Measurements from ENCODE around the gene LRP1B.

LRP1B gene

DNA sequence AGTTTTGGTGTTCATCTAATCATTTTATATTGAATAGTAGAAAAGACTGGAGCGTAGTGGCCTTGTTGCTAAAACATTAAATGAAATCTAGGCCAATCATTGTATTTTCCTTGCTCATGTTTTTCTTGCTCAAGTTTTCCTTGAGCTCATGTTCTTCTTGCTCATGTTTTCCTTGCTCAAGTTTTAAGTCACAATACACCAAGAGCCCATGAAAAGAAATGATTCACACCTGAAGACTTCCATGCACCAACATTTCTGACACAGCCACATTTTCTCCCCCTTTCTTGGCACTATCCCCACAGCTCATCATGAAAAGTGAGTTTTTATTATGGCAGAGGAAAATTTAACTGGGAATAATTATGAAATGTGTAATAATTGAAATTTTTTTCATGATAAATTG, 92.0 kb downstream of the LRP1B start:
- H3K27me3 ChIP-seq (ENCODE audit: control insufficient read depth in 1 of 2, insufficient read depth in 2 of 2, low read length in 2 of 2) = no peaks in the 10 kb centered on the region
- H3K27ac ChIP-seq (ENCODE audit: low read depth, low read length) = no peak overlapping the region
- no peaks in the 10 kb centered on the region for H3K4me1 ChIP-seq (ENCODE audit: insufficient read depth, low read length)
- H3K36me3 ChIP-seq (ENCODE audit: insufficient read depth, low read length) = no peaks in the 10 kb centered on the region
- no peak overlapping the region for H3K4me3 ChIP-seq (ENCODE audit: low read depth in 1 of 2, low read length in 2 of 2)
- no peaks in the 10 kb centered on the region for H3K9me3 ChIP-seq (ENCODE audit: low read length)
- no peak overlapping the region for H3K9ac ChIP-seq (ENCODE audit: low read length)

DNA sequence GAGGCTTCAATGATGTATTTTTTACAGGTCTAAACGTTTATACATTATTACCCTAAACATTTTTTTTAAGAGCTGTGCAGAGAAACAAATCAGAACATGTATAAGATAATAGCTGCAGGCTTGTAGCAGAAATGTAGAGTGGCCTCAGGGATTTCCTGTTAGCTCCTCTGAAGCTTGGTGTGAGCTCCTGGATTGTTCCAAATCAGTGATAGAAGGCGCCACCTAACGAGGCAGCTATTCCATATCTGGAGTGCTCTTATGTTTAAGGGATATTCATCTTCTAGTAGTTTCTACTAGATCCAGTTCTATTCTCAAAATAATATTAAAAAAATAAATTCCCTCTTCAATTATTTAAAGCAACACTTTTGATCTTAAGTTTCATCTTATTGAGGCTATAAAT, 93.1 kb downstream of the LRP1B start:
- Histone ChIP-seq H3K27me3 (ENCODE audit: control insufficient read depth in 1 of 2, insufficient read depth in 2 of 2, low read length in 2 of 2) (no peaks in the 10 kb centered on the region), H3K4me1 (ENCODE audit: insufficient read depth, low read length) (no peaks in the 10 kb centered on the region), H3K27ac (ENCODE audit: low read depth, low read length) (no peak overlapping the region), H3K9me3 (ENCODE audit: low read length) (no peaks in the 10 kb centered on the region), H3K36me3 (ENCODE audit: insufficient read depth, low read length) (no peaks in the 10 kb centered on the region), H3K4me3 (ENCODE audit: low read depth in 1 of 2, low read length in 2 of 2) (no peak overlapping the region), H3K9ac (ENCODE audit: low read length) (no peak overlapping the region)

DNA sequence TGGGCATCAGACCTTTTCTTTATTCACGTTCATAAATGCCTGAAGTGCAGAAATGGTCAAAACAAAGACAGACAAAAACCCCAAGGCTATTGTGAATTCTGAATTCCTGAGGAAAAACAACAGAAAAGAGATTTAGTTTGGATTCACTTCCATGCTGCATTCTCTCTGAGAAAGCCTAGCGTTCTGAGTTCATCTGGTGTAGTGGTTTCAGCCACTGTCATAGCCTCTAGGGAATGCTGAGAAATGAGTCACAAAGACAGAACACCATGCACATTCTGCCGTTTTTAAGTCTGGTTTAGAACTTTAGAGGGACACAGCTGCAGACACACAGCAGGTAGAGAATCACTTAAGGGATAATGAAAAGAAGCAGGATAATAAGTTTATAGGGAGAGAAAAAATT, 93.8 kb downstream of the LRP1B start:
- H3K36me3 ChIP-seq (ENCODE audit: insufficient read depth, low read length) = no peaks in the 10 kb centered on the region
- H3K27ac ChIP-seq (ENCODE audit: low read depth, low read length) = no peak overlapping the region
- H3K9ac ChIP-seq (ENCODE audit: low read length) = no peak overlapping the region
- H3K9me3 ChIP-seq (ENCODE audit: low read length) = no peaks in the 10 kb centered on the region
- no peaks in the 10 kb centered on the region for H3K4me1 ChIP-seq (ENCODE audit: insufficient read depth, low read length)
- no peaks in the 10 kb centered on the region for H3K27me3 ChIP-seq (ENCODE audit: control insufficient read depth in 1 of 2, insufficient read depth in 2 of 2, low read length in 2 of 2)
- no peak overlapping the region for H3K4me3 ChIP-seq (ENCODE audit: low read depth in 1 of 2, low read length in 2 of 2)

DNA sequence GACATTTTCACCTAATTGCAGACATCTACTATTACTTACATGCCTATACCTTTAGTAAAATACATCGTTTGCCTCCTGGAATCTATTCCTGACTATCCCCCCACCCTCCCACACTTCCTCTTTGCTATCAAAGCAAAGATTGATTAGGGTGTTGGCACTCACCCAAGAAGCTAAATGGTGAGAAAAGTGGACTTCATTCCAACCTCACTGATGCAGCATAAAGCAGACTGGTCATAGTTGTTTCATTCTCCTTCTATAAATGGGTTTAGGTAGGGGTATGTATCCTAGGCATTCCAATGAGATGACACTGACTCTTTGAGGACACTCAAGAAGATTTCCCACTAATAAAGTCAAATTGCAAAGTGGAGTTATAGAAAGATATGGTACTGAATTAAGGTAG, 97.4 kb downstream of the LRP1B start:
- H3K27ac ChIP-seq (ENCODE audit: low read depth, low read length) = no peak overlapping the region
- no peaks in the 10 kb centered on the region for H3K36me3 ChIP-seq (ENCODE audit: insufficient read depth, low read length)
- no peaks in the 10 kb centered on the region for H3K4me1 ChIP-seq (ENCODE audit: insufficient read depth, low read length)
- no peak overlapping the region for H3K4me3 ChIP-seq (ENCODE audit: low read depth in 1 of 2, low read length in 2 of 2)
- H3K9ac ChIP-seq (ENCODE audit: low read length) = no peak overlapping the region
- H3K9me3 ChIP-seq (ENCODE audit: low read length) = no peaks in the 10 kb centered on the region
- no peaks in the 10 kb centered on the region for H3K27me3 ChIP-seq (ENCODE audit: control insufficient read depth in 1 of 2, insufficient read depth in 2 of 2, low read length in 2 of 2)

DNA sequence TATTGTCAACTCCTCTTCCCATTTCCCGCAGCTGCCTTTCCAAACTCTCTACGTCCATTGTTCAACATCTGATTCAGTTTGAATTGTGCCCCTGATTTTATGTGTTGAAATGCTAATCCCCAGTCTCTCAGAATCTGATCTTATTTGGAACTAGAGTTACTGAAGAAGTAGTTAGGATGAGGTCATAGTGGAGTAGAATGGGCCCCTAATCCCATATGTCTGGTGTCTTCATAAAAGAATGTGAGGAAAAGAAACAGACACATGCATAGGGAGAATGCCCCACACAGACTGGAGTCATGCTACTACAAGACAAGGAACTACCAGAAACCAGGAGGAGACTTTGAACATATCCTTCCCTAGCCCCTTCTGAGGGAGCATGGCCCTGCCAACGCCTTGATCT, 99.2 kb downstream of the LRP1B start:
- Histone ChIP-seq H3K4me3 (ENCODE audit: low read depth in 1 of 2, low read length in 2 of 2) (no peak overlapping the region), H3K9ac (ENCODE audit: low read length) (no peak overlapping the region), H3K4me1 (ENCODE audit: insufficient read depth, low read length) (no peaks in the 10 kb centered on the region), H3K27me3 (ENCODE audit: control insufficient read depth in 1 of 2, insufficient read depth in 2 of 2, low read length in 2 of 2) (no peaks in the 10 kb centered on the region), H3K27ac (ENCODE audit: low read depth, low read length) (no peak overlapping the region), H3K36me3 (ENCODE audit: insufficient read depth, low read length) (no peaks in the 10 kb centered on the region), H3K9me3 (ENCODE audit: low read length) (no peaks in the 10 kb centered on the region)

DNA sequence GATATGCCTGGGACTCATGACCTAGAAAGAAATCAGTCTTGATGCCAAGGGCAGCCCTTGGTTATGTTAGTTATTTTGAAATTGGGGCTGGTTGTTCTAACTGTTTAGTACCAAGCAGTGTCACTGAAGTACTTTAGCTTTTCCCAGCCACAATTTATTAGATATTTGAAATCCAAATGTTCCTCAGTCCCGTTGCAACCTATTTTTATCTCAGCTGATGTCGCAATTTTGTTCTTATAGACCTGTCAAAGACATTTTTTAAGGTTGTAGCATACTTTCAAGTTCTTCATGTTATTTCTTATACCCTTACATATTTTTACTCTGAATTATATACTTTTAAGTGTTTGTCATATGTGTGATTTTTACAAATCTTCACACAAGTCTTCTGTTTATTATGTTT, 100.1 kb downstream of the LRP1B start:
- H3K4me1 ChIP-seq (ENCODE audit: insufficient read depth, low read length) = no peaks in the 10 kb centered on the region
- no peak overlapping the region for H3K9ac ChIP-seq (ENCODE audit: low read length)
- H3K36me3 ChIP-seq (ENCODE audit: insufficient read depth, low read length) = no peaks in the 10 kb centered on the region
- H3K4me3 ChIP-seq (ENCODE audit: low read depth in 1 of 2, low read length in 2 of 2) = no peak overlapping the region
- no peaks in the 10 kb centered on the region for H3K9me3 ChIP-seq (ENCODE audit: low read length)
- H3K27me3 ChIP-seq (ENCODE audit: control insufficient read depth in 1 of 2, insufficient read depth in 2 of 2, low read length in 2 of 2) = no peaks in the 10 kb centered on the region
- no peak overlapping the region for H3K27ac ChIP-seq (ENCODE audit: low read depth, low read length)

DNA sequence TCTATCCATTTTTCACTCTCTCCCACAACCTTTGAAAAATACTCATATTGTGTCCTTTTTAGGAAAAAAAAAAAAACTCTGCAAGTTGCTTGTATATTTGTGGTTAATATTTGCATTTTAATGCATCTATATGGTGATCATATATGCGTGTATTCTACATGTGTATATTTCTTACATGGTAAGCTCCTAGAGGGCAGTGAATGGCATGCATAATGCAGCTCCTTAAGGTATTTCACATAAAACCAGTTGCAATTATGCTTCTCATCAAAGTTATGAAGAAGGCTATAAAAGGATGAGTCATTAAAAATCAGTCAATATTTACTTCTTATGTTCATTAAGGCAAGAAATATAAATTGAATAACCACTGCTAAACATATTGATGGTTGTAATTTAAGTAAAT, 100.8 kb downstream of the LRP1B start:
- no peaks in the 10 kb centered on the region for H3K9me3 ChIP-seq (ENCODE audit: low read length)

DNA sequence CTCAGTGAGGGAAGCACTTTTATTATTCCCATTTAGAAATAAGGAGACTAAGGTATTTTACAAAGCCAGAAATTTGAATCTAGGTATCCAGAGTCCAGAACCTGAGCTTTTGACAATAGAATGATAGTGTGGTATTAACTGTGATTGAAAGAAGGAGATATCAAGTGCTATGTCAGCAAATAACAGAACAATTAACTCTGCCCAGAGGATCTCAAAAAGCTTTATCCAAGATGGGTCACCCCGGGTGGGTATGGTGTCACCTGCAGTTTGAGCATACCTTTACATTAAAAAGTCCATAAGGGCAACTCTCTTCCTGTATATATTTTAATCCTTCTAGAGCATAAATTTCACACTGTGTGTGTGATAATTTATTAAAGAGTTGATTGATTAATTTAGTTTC, 105.4 kb downstream of the LRP1B start:
- Histone ChIP-seq H3K4me1 (ENCODE audit: insufficient read depth, low read length) (no peaks in the 10 kb centered on the region), H3K9ac (ENCODE audit: low read length) (no peak overlapping the region), H3K36me3 (ENCODE audit: insufficient read depth, low read length) (no peaks in the 10 kb centered on the region), H3K9me3 (ENCODE audit: low read length) (no peaks in the 10 kb centered on the region), H3K27ac (ENCODE audit: low read depth, low read length) (no peak overlapping the region), H3K4me3 (ENCODE audit: low read depth in 1 of 2, low read length in 2 of 2) (no peak overlapping the region), H3K27me3 (ENCODE audit: control insufficient read depth in 1 of 2, insufficient read depth in 2 of 2, low read length in 2 of 2) (no peaks in the 10 kb centered on the region)

More for the DNA sequence above, 100.8 kb downstream of the LRP1B start:
- H3K36me3 ChIP-seq (ENCODE audit: insufficient read depth, low read length) = no peaks in the 10 kb centered on the region
- no peaks in the 10 kb centered on the region for H3K4me1 ChIP-seq (ENCODE audit: insufficient read depth, low read length)
- no peak overlapping the region for H3K9ac ChIP-seq (ENCODE audit: low read length)
- H3K27ac ChIP-seq (ENCODE audit: low read depth, low read length) = no peak overlapping the region
- no peaks in the 10 kb centered on the region for H3K27me3 ChIP-seq (ENCODE audit: control insufficient read depth in 1 of 2, insufficient read depth in 2 of 2, low read length in 2 of 2)
- no peak overlapping the region for H3K4me3 ChIP-seq (ENCODE audit: low read depth in 1 of 2, low read length in 2 of 2)

DNA sequence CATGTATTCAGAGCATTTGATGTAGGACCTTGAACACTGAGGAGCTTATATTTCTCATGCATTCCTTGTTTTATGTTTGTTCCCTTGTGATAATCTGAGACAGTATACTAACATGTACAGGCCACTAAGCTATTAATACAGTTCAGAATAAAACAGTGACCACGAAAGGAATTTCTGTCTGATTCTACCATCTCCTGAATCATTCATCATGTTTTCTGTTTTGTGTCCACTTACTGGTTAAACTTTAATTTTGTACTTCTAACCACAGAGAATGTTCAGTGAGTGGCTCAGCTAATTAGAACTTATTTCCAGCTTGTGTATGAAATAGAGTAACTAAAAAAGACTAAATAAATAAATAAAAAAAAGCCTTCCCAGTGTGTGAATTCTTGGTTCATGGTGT, 110.4 kb downstream of the LRP1B start:
- Histone ChIP-seq H3K36me3 (ENCODE audit: insufficient read depth, low read length) (no peaks in the 10 kb centered on the region), H3K4me1 (ENCODE audit: insufficient read depth, low read length) (no peaks in the 10 kb centered on the region), H3K27me3 (ENCODE audit: control insufficient read depth in 1 of 2, insufficient read depth in 2 of 2, low read length in 2 of 2) (no peaks in the 10 kb centered on the region), H3K27ac (ENCODE audit: low read depth, low read length) (no peak overlapping the region), H3K4me3 (ENCODE audit: low read depth in 1 of 2, low read length in 2 of 2) (no peak overlapping the region), H3K9ac (ENCODE audit: low read length) (no peak overlapping the region), H3K9me3 (ENCODE audit: low read length) (no peaks in the 10 kb centered on the region)

DNA sequence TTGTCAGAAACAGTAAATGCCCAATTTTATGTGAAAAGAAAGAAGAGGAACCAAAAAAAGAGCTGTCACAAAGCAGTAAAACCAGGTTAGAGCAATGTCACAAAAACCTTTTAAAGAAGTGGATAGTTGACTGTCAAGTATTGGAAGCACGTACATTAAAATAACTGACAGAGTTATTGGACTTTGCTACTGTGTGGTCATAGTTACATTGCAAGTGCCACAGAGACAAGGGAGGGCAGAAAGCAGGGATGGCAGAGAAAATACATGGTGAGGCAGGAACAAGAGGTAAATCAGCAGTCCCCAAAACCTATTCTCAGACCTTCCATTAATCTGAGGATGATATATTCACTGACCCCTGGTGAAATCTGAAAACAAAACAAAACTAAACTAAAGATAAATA, 116.3 kb downstream of the LRP1B start:
- no peak overlapping the region for H3K4me3 ChIP-seq (ENCODE audit: low read depth in 1 of 2, low read length in 2 of 2)
- no peaks in the 10 kb centered on the region for H3K27me3 ChIP-seq (ENCODE audit: control insufficient read depth in 1 of 2, insufficient read depth in 2 of 2, low read length in 2 of 2)
- no peak overlapping the region for H3K9ac ChIP-seq (ENCODE audit: low read length)
- no peaks in the 10 kb centered on the region for H3K36me3 ChIP-seq (ENCODE audit: insufficient read depth, low read length)
- no peaks in the 10 kb centered on the region for H3K9me3 ChIP-seq (ENCODE audit: low read length)
- H3K27ac ChIP-seq (ENCODE audit: low read depth, low read length) = no peak overlapping the region
- no peaks in the 10 kb centered on the region for H3K4me1 ChIP-seq (ENCODE audit: insufficient read depth, low read length)

DNA sequence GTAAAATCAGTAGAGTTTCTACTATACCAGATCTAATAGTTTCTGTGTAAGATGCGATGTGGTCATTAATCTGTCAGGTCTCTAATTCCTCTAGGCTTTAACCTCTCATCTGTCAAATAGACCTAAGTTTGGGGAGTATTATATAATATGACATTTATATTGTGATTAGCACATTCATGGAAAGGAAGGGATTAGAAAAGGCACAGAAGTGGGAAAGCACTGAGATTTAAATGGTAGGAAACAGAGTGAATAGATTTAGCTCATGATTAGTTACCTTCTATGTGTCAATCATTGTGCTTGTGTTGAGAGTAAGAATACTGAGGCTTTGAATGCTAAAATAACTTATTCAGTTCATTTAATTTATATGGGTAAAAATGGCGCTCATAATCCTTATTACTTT, 118.0 kb downstream of the LRP1B start:
- Histone ChIP-seq H3K9me3 (ENCODE audit: low read length) (no peaks in the 10 kb centered on the region), H3K4me3 (ENCODE audit: low read depth in 1 of 2, low read length in 2 of 2) (no peak overlapping the region), H3K27ac (ENCODE audit: low read depth, low read length) (no peak overlapping the region), H3K27me3 (ENCODE audit: control insufficient read depth in 1 of 2, insufficient read depth in 2 of 2, low read length in 2 of 2) (no peaks in the 10 kb centered on the region), H3K4me1 (ENCODE audit: insufficient read depth, low read length) (no peaks in the 10 kb centered on the region), H3K36me3 (ENCODE audit: insufficient read depth, low read length) (no peaks in the 10 kb centered on the region), H3K9ac (ENCODE audit: low read length) (no peak overlapping the region)

DNA sequence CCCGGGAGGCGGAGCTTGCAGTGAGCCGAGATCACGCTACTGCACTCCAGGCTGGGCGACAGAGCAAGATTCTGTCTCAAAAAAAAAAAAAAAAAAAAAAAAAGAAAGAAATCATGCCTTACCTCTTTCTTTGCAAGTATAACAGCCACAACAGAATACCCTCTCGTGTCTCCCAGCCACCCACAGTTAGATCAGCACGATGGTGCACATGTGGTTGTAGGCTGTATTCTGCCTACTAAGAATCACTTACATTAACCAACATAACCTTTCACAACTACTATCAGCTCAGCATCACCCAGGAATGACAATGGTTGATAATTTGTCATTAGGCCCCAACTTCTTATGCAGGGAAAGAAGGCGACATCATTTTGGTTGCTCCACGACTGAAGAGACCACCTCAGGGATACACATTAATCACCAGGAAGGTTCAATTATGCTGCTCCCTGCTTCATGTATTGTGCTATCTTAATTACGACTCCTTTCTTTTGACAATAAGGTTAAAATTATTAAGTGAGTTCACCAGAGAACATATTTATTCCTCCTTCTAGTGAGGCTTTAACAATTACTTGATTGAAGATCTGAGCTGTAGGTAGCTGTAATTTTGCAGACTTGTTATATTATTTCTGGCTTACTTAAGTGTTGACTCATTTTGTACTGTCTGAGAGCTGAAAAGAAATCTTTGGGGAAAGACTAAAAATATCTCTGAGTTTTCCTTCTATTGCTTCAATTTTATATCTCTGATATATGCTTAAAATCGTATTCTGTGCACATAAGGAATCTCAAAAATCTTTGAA, 120.1 kb downstream of the LRP1B start:
- Histone ChIP-seq H3K4me1 (ENCODE audit: insufficient read depth, low read length) (no peaks in the 10 kb centered on the region), H3K27ac (ENCODE audit: low read depth, low read length) (no peak overlapping the region), H3K4me3 (ENCODE audit: low read depth in 1 of 2, low read length in 2 of 2) (no peak overlapping the region), H3K27me3 (ENCODE audit: control insufficient read depth in 1 of 2, insufficient read depth in 2 of 2, low read length in 2 of 2) (no peaks in the 10 kb centered on the region), H3K9me3 (ENCODE audit: low read length) (no peaks in the 10 kb centered on the region), H3K36me3 (ENCODE audit: insufficient read depth, low read length) (no peaks in the 10 kb centered on the region), H3K9ac (ENCODE audit: low read length) (no peak overlapping the region)
